ENCODE measurements around the gene ASCL4. TPM values are rescaled to one million over a fixed set of nuclear protein-coding genes. Genes with fewer than 3 reads are reported as not detected.

ASCL4 gene
- total RNA-seq, 1 donor from 2014 or later = not detected

- Mint-ChIP-seq H3K27me3 (ENCODE audit: low read depth) (peaks cover 25% of the 10 kb centered on the region), H3K4me1 (ENCODE audit: low read depth) (peaks cover 9% of the 10 kb centered on the region), H3K9me3 (no peaks in the 10 kb centered on the region), H3K4me3 (ENCODE audit: low read depth) (no peak overlapping the region), H3K36me3 (ENCODE audit: low read depth) (no peaks in the 10 kb centered on the region), H3K27ac (no peak overlapping the region)
- no peak for DNase-seq (ENCODE audit: low spot score)
- intact Hi-C loops (cut with micrococcal nuclease) = no loop called here
Measured at GRCh38 chr12:107783406-107784376, 9.2 kb downstream of the ASCL4 start.

- peaks cover 4% of the 10 kb centered on the region for H3K9me3 Mint-ChIP-seq
Measured at GRCh38 chr12:107788281-107788680, 13.8 kb downstream of the ASCL4 start.

GRCh38 chr12:107788690-107789458, 14.4 kb downstream of the ASCL4 start:
- H3K27ac Mint-ChIP-seq = no peak overlapping the region
- no peaks in the 10 kb centered on the region for H3K4me1 Mint-ChIP-seq (ENCODE audit: low read depth)
- no peaks in the 10 kb centered on the region for H3K36me3 Mint-ChIP-seq (ENCODE audit: low read depth)
- H3K9me3 Mint-ChIP-seq = peaks cover 4% of the 10 kb centered on the region
- intact Hi-C loops (cut with micrococcal nuclease) = no loop called here
- H3K4me3 Mint-ChIP-seq (ENCODE audit: low read depth) = no peak overlapping the region
- H3K27me3 Mint-ChIP-seq (ENCODE audit: low read depth) = peaks cover 3% of the 10 kb centered on the region
- DNase-seq (ENCODE audit: low spot score) = no peak

More at GRCh38 chr12:107788281-107788680, 13.8 kb downstream of the ASCL4 start:
- DNase-seq (ENCODE audit: low spot score) = no peak
- H3K27ac Mint-ChIP-seq = no peak overlapping the region
- H3K36me3 Mint-ChIP-seq (ENCODE audit: low read depth) = no peaks in the 10 kb centered on the region
- peaks cover 2% of the 10 kb centered on the region for H3K4me1 Mint-ChIP-seq (ENCODE audit: low read depth)
- intact Hi-C loops (cut with micrococcal nuclease) = no loop called here
- H3K4me3 Mint-ChIP-seq (ENCODE audit: low read depth) = no peak overlapping the region
- peaks cover 3% of the 10 kb centered on the region for H3K27me3 Mint-ChIP-seq (ENCODE audit: low read depth)

- no peaks in the 10 kb centered on the region for H3K36me3 Mint-ChIP-seq (ENCODE audit: low read depth)
- intact Hi-C loops (cut with micrococcal nuclease) = no loop called here
- no peak overlapping the region for H3K4me3 Mint-ChIP-seq (ENCODE audit: low read depth)
- no peak for DNase-seq (ENCODE audit: low spot score)
- H3K4me1 Mint-ChIP-seq (ENCODE audit: low read depth) = no peaks in the 10 kb centered on the region
- H3K9me3 Mint-ChIP-seq = peaks cover 4% of the 10 kb centered on the region
- H3K27me3 Mint-ChIP-seq (ENCODE audit: low read depth) = peaks cover 18% of the 10 kb centered on the region
- H3K27ac Mint-ChIP-seq = no peak overlapping the region
Measured at GRCh38 chr12:107791465-107792089, 17.1 kb downstream of the ASCL4 start.

- no peaks in the 10 kb centered on the region for H3K4me1 Mint-ChIP-seq (ENCODE audit: low read depth)
- peaks cover 4% of the 10 kb centered on the region for H3K9me3 Mint-ChIP-seq
- H3K27ac Mint-ChIP-seq = no peak overlapping the region
- no peaks in the 10 kb centered on the region for H3K36me3 Mint-ChIP-seq (ENCODE audit: low read depth)
- intact Hi-C loops (cut with micrococcal nuclease) = no loop called here
- peaks cover 28% of the 10 kb centered on the region for H3K27me3 Mint-ChIP-seq (ENCODE audit: low read depth)
- DNase-seq (ENCODE audit: low spot score) = no peak
- no peak overlapping the region for H3K4me3 Mint-ChIP-seq (ENCODE audit: low read depth)
Measured at GRCh38 chr12:107794451-107794850, 19.9 kb downstream of the ASCL4 start.

GRCh38 chr12:107798580-107798979, 24.1 kb downstream of the ASCL4 start:
- Mint-ChIP-seq H3K4me1 (ENCODE audit: low read depth) (no peaks in the 10 kb centered on the region), H3K27ac (no peak overlapping the region), H3K27me3 (ENCODE audit: low read depth) (peaks cover 34% of the 10 kb centered on the region), H3K9me3 (no peaks in the 10 kb centered on the region), H3K36me3 (ENCODE audit: low read depth) (no peaks in the 10 kb centered on the region), H3K4me3 (ENCODE audit: low read depth) (no peak overlapping the region)
- intact Hi-C loops (cut with micrococcal nuclease) = no loop called here
- DNase-seq (ENCODE audit: low spot score) = no peak

- no peak overlapping the region for H3K4me3 Mint-ChIP-seq (ENCODE audit: low read depth)
Measured at GRCh38 chr12:107801150-107801549, 26.6 kb downstream of the ASCL4 start.

GRCh38 chr12:107803092-107803491, 28.6 kb downstream of the ASCL4 start:
- no peaks in the 10 kb centered on the region for H3K4me1 Mint-ChIP-seq (ENCODE audit: low read depth)
- intact Hi-C loops (cut with micrococcal nuclease) = no loop called here
- H3K9me3 Mint-ChIP-seq = no peaks in the 10 kb centered on the region

More at GRCh38 chr12:107801150-107801549, 26.6 kb downstream of the ASCL4 start:
- Mint-ChIP-seq H3K36me3 (ENCODE audit: low read depth) (no peaks in the 10 kb centered on the region), H3K27ac (no peak overlapping the region), H3K27me3 (ENCODE audit: low read depth) (peaks cover 21% of the 10 kb centered on the region), H3K4me1 (ENCODE audit: low read depth) (no peaks in the 10 kb centered on the region), H3K9me3 (no peaks in the 10 kb centered on the region)
- DNase-seq (ENCODE audit: low spot score) = no peak
- intact Hi-C loops (cut with micrococcal nuclease) = no loop called here

GRCh38 chr12:107805488-107806180, 31.1 kb downstream of the ASCL4 start:
- no peaks in the 10 kb centered on the region for H3K36me3 Mint-ChIP-seq (ENCODE audit: low read depth)
- no peaks in the 10 kb centered on the region for H3K4me1 Mint-ChIP-seq (ENCODE audit: low read depth)
- intact Hi-C loops (cut with micrococcal nuclease) = no loop called here
- H3K27me3 Mint-ChIP-seq (ENCODE audit: low read depth) = peaks cover 6% of the 10 kb centered on the region
- DNase-seq (ENCODE audit: low spot score) = no peak
- H3K27ac Mint-ChIP-seq = no peak overlapping the region
- no peak overlapping the region for H3K4me3 Mint-ChIP-seq (ENCODE audit: low read depth)
- no peaks in the 10 kb centered on the region for H3K9me3 Mint-ChIP-seq

More at GRCh38 chr12:107803092-107803491, 28.6 kb downstream of the ASCL4 start:
- peaks cover 10% of the 10 kb centered on the region for H3K27me3 Mint-ChIP-seq (ENCODE audit: low read depth)
- no peak overlapping the region for H3K27ac Mint-ChIP-seq
- no peak overlapping the region for H3K4me3 Mint-ChIP-seq (ENCODE audit: low read depth)
- no peaks in the 10 kb centered on the region for H3K36me3 Mint-ChIP-seq (ENCODE audit: low read depth)
- DNase-seq (ENCODE audit: low spot score) = no peak

GRCh38 chr12:107807471-107808150, 33.1 kb downstream of the ASCL4 start:
- H3K4me1 Mint-ChIP-seq (ENCODE audit: low read depth) = no peaks in the 10 kb centered on the region
- intact Hi-C loops (cut with micrococcal nuclease) = no loop called here
- H3K27me3 Mint-ChIP-seq (ENCODE audit: low read depth) = no peaks in the 10 kb centered on the region
- no peaks in the 10 kb centered on the region for H3K36me3 Mint-ChIP-seq (ENCODE audit: low read depth)
- no peak for DNase-seq (ENCODE audit: low spot score)
- no peak overlapping the region for H3K4me3 Mint-ChIP-seq (ENCODE audit: low read depth)
- no peak overlapping the region for H3K27ac Mint-ChIP-seq
- no peaks in the 10 kb centered on the region for H3K9me3 Mint-ChIP-seq

GRCh38 chr12:107817250-107817649, 42.7 kb downstream of the ASCL4 start:
- Mint-ChIP-seq H3K4me3 (ENCODE audit: low read depth) (no peak overlapping the region), H3K36me3 (ENCODE audit: low read depth) (no peaks in the 10 kb centered on the region), H3K27me3 (ENCODE audit: low read depth) (no peaks in the 10 kb centered on the region), H3K27ac (no peak overlapping the region), H3K9me3 (peaks cover 10% of the 10 kb centered on the region), H3K4me1 (ENCODE audit: low read depth) (no peaks in the 10 kb centered on the region)
- no peak for DNase-seq (ENCODE audit: low spot score)
- intact Hi-C loops (cut with micrococcal nuclease) = no loop called here

- H3K4me1 Mint-ChIP-seq (ENCODE audit: low read depth) = no peaks in the 10 kb centered on the region
- no peak overlapping the region for H3K4me3 Mint-ChIP-seq (ENCODE audit: low read depth)
- H3K36me3 Mint-ChIP-seq (ENCODE audit: low read depth) = no peaks in the 10 kb centered on the region
- DNase-seq (ENCODE audit: low spot score) = no peak
- intact Hi-C loops (cut with micrococcal nuclease) = no loop called here
- no peaks in the 10 kb centered on the region for H3K27me3 Mint-ChIP-seq (ENCODE audit: low read depth)
- H3K27ac Mint-ChIP-seq = no peak overlapping the region
- peaks cover 10% of the 10 kb centered on the region for H3K9me3 Mint-ChIP-seq
Measured at GRCh38 chr12:107818984-107819383, 44.5 kb downstream of the ASCL4 start.

Measured in activated T-helper 2 cell treated with anti-CD3 and anti-CD28 coated beads, Interferon-gamma antibody, Interleukin-2, Interleukin-4, amounts not matched to agents 10 μg/mL and 5 μg/mL and 100 μg/mL, durations not matched to agents 14 hours and 24 hours and 36 hours (primary cell).